GM21528 (cell line): ENCODE data around the gene ZNF554.
"Not testable (repeated sequence)": the region's sequence is repeated elsewhere in the genome, so short reads cannot be mapped to it uniquely, and the experiment has no call there.

Source experiments
- ATAC-seq: cut with Tn5 transposase; IDR thresholded peaks from one replicate; pipeline ENCODE4 v1.9.1; 2021; ENCODE audit warnings: mild to moderate bottlenecking, moderate library complexity; ENCODE audit not compliant: unreplicated experiment, low FRiP score

The ZNF554 gene

DNA sequence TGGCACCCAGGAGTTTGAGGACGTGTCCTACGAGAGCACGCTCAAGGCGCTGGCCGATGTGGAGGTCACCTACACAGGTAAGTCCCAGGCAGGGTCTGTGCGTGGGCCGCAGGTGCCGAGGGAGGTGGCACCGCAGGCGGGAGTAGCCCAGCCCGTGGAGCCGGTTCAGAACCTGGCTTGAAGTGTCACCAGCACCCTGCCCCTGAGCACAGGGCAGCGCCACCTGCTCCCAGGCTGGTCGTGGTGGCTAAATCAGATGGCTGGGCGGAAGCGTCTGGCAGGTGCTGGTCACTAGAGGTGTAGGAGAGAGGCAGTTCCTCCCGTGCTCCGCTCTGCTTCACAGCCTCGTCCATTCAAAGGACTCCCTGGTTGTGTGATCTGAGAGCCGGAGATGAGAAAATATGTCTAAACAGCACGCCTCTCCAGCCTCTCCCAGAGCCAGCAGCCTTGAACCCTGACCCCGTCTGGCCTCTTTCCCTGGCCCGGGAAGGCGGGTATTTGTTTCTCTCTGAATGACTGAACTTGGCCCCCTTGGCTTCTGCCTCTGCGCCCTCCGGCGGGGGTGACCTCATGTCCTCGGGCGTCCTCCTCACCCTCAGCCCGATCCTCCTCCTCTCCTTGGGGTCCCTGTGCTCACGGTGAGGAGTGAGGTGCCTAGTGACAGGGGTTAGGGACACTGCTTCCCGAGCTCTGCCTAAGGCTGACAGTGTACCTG, 29.0 kb upstream of the ZNF554 start:
- no peak for ATAC-seq

DNA sequence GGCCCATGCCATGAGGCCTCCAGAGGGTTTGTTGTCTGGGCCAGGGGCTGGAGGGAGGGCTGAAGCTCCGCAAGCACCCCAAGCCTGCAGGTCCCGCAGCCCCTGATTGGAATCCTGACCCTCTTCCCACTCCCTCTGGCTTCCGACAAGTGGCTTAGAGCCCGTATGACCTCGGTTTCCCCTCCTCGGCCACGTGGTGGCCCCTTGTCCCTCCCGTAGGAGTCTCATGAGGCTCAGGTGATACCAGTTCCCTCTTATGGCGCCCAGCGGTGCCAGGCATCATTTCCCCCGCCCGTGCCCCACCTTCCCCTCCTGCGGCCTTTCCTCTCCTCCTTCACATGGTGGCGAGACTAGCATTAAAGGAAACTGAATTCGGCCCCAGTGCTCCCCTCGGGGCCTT, 28.2 kb upstream of the ZNF554 start:
- ATAC-seq, result no peak

DNA sequence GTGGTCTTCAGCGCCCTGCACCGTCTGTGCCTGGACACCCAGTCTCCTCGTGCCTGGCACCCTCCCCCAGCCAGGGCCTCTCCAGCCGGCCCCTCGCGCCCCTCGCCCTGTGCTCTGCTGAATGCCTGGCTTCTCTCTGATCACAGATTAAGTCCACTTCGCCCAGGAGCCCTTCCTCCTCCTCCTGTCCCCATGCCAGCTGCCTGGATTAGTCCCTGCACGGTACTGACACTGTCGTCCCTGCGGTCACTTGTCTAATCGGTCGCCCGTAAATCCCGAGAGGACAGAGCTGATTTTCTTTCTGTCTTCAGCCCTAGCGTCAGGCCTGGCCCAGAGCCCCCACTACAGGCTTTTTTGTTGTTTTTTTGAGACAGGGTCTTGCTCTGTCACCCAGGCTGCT, 27.8 kb upstream of the ZNF554 start:
- no peak for ATAC-seq

DNA sequence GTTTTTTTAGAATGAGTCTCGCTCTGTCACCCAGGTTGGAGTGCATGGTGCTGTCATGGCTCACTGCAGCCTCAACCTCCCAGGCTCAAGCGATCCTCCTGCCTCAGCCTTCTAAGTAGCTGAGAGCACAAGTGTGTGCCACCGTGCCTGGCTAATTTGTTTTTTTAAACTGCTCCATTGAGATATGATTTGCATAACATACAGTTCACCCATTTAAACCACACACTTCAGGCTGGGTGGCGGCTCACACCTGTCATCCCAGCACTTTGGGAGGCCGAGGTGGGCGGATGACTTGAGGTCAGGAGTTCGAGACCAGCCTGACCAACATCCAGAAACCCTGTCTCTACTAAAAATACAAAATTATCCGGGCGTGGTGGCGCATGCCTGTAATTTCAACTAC, 27.0 kb upstream of the ZNF554 start:
- ATAC-seq, result not testable (repeated sequence)

DNA sequence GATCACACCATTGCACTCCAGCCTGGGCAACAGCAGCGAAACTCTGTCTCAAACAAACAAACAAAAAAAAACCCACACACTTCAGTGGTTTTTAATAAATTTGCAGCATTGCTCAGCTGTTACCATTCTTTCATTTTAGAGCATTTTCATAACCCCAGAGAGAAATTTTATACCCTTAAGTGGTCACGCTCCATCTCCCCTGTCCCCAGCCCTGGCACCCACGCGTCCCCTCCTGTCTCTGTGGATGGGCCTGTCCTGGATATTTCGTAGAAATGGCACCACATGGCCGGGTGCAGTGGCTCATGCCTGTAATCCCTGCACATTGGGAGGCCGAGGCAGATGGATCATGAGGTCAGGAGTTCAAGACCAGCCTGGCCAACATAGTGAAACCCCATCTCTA, 26.5 kb upstream of the ZNF554 start:
- no peak for ATAC-seq

DNA sequence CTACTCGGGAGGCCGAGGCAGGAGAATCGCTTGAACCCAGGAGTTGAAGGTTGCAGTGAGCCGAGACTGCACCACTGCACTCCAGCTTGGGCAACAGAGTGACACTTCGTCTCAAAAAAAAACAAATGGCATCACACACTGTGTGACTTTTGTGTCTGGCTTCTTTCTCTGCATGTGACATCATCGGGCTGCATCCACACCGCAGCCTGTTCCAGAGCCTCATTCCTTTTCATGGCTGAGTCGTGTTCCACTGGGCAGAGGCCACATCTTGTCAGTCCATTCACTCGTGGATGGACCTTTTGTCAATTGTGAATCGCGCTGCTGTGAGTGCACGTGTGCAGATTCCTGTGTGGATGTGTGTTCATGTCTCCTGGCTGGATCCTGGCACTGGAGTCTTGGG, 26.1 kb upstream of the ZNF554 start:
- ATAC-seq, result no peak

DNA sequence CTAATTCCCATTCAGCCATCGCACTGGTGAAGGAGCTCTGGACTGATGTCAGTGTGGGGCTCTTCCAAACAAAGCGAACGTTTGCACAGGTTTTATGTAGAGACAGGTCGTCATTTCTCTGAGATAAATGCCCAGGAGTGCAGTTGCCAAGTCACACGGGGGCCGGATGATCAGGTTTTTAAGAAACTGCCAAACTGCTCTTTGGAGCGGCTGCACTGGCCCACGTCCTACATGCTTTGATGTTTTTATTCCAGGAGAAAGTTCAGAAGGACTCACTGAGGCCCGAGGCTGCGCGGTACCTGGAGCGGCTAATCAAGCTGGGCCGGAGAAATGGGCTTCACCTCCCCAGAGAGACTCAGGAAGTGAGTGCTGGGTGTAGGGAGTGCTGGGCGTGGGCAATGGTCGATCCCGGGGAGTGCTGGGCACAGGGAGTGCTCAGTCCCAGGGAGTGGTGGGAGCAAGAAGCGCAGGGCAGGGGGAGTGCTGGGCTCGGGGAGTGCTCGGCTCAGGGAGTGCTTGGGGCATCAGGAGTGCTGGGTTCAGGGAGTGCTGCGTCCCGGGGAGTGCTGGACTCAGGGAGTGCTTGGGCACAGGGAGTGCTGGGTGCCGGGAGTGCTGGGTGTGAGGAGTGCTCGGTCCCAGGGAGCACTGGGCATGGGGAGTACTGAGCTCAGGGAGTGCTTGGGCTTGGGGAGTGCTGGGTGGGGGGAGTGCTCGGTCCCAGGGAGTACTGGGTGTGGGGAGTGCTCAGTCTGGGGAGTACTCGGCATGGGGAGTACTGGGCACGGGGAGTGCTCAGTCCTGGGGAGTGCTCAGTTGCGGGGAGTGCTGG, 23.6 kb upstream of the ZNF554 start:
- no peak for ATAC-seq

DNA sequence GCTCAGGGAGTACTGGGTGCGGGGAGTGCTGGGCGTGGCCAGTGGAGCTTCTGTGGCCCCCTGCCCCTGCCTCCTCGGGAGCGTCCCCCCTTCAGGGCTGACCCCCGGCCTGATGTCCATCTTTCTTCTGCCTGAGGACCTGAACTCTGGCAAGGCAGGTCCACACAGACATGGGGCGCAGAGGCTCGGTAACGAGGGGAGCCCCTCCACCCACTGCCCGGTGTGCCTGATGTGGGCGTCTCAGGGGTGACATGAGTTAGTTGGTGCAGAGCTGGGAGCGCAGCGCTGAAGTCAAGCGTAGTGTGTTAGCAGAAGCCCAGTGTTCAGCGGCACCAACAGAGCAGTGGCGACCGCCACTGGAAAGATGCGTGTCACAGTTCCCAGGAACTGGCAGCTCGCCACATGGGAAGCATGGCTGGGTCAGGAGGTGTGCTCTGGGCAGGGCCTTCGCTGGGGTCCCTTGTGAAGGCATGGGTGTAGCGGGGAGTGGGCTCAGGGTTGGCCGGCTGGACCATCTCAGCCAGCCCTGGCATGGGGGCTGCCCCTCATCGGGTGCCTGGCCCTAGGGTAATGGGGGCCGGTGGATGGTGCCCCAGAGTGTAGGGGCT, 22.9 kb upstream of the ZNF554 start:
- ATAC-seq, result no peak

DNA sequence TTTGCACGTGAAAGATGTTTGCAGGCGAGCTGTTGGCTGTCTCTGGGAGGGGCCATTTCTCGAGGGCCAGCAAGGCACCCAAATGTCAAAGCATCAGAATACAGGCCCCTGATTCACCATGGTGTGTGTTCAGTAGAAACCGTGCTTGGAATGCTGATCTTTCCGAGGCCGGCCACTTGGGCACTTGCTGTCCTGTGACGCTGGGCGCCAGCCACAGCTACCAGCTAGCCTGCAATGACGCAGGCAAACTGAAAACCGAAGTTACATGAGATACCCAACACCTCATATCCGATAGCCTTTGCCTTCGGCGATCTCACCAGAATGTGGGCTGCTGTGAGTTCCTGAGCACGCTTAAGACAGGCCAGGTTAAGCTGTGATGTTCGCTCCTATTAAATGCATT, 22.4 kb upstream of the ZNF554 start:
- no peak for ATAC-seq

DNA sequence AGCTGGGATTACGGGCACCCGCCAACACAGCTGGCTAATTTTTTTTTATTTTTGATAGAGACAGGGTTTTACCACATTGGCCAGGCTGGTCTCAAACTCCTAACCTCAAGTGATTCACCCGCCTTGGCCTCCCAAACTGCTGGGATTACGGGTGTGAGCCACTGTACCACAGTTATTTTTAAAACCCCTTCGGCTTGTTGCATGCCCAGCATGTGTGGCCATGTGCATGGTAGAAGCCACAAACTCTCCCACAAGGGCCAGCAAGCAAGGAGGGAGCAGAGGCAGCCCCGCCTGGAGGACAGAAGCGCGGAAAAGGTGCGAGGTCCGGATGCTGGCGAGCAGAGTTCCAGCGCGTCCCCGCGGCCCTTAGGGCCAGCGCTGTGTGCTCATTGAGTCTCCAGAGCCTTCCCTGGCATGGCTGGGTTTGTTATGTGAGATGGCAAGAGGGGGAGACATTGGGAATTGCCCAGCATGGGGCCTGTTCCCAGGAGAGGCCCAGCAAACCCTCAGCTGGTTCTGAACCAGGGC, 21.4 kb upstream of the ZNF554 start:
- no peak for ATAC-seq

DNA sequence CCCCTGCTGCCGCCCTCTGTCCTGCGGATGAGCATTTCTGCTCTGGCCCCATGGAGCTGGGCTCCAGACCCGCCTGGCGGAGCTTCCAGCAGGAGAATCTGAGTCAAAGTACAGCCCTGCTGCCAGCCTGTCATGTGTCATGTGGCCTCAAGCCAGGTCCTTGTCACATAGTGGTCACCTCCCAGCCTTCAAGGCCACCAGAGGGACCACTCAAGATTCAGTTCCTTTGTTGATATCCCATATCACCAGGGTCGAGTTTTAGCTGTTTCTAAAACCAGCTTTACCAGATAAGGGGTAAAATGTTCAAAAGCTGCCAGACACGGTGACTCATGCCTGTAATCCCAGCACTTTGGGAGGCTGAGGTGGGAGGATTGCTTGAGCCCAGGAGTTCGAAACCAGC, 20.9 kb upstream of the ZNF554 start:
- no peak for ATAC-seq

DNA sequence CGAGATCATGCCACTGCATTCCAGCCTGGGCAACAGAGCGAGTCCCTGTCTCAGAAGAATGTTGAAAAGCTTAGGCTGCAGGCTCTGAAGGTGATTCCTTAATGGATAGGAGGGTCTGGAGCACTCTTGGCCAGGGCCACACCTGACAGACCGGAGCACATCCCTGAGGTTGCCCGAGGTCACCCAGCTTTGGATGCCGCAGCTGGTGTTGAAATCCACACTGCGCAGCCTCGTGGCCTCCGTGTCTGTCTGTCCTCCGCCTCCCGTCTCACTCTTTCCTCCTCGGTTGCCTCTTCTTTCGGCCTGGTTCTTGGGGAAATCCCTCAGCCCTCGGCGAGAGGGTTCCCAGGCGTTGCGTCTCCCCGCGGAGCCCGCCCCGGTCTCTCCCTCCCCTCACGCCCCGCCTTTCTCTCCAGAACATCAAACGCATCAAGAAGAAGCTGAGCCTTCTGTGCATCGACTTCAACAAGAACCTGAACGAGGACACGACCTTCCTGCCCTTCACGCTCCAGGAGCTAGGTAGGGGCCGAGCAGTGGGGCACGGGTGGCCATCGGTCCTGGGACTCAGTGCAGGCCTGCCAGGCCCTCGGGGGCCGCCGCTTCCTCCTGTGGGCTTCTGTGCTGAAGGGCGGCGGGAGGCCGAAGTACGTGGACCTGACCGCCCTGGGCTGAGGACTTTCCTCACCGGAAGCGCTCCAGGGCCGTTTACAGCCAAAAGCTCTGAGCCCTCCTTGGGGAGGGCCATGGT, 20.2 kb upstream of the ZNF554 start:
- no peak for ATAC-seq

DNA sequence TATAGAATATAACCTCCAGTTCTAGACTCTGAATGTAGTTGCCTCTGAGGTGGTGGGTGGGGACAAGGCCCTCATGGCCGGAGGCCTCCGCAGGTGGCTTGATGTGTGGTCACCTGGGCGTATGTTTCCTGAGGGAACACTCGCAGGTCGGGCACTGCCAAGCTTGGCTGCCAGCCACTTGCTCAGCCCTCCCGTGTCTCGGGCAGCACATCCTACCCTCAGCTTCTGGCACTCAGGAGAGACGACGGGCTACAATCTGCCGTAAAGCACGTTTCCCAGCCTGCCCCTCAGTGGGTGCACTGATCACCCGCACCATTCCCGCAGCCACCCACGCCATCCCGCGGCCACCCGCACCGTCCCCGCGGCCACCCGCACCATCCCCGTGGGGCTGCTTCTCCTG, 19.2 kb upstream of the ZNF554 start:
- ATAC-seq, result no peak

DNA sequence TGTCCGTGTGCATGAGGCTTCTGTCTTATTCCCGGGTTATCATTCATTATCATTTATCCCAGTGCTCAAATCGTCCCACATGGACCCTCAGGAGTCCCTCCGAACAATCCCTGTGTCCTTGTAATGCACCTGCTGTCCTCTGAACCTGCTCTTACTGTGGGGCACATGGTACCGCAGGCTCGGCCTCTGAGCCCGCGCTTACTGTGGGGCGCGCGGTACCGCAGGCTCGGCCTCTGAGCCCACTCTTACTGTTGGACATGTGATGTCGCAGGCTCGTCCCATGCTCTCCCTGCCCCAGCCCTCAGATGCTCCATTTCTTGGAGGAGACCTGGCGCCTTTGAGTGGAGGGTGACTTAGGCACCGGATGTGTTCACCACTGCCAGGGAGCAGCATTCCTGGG, 16.8 kb upstream of the ZNF554 start:
- no peak for ATAC-seq

DNA sequence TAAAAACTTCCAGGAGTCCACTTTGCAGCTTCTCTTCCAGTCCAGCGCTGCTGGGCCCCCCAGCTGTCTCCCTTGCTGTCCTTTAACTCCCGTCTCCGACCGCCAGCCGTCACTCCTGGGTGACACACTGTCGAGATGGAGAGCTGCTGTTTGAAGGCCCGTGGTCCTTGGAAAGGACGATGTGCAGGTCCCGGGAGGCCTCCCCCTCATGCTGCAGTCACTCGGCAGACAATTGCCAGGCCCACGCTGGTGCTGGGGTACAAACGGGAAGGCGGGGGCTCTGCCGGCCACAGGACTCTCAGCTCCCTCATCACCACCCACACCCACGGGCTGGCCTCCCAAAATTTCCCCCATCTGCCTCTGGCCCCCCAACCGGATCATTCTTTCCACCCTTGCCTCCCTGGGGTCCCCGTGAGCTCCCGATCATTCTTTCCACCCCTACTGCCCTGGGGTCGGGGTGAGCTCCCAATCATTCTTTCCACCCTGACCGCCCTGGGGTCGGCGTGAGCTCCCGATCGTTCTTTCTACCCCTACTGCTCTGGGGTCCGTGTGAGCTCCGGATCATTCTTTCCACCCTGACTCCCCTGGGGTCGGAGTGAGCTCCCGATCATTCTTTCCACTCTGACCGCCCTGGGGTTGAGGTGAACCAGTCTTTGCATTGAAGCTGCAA, 16.0 kb upstream of the ZNF554 start:
- ATAC-seq, result no peak

DNA sequence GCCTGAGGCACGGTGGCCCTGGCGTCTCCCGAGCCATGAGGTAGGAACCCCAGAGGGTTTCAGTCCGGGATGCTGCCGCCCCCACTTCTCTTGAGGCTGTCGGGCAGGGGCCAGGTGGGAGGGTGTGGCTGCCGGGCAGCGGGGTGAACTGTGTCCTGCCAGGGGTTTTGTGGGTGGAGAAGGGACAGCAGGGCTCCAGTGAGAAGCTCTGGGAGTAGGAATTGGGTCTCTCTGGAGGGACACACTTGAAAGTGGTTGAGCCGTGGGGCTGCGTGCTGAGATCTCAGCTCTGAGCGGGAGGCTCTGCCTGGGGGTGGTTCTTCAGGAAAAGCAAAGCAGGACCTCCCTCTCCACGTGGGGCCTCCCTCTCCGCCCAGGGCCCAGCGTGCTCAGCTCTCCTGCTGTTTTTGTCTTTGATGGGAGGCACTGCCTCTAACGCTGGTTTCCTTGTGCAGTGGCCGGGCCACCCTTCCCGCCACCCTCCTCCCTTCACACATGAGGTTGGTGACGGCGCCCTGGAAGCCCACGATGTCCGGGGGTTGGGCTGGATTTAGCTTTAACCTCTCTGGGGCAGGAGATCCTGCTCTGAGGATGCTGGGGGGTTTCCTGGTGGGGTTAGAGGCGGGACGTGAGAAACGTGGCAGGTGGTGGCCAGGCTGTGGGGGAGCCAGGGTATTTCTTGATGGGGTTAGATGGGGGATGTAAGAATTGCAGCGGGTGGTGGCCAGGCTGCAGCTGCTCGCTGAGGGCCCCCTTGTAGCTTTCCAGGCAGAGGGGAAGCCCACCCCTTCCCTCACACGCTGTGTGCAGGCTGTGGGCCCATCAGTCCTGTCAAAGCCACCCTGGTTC, 15.3 kb upstream of the ZNF554 start:
- ATAC-seq, result no peak

DNA sequence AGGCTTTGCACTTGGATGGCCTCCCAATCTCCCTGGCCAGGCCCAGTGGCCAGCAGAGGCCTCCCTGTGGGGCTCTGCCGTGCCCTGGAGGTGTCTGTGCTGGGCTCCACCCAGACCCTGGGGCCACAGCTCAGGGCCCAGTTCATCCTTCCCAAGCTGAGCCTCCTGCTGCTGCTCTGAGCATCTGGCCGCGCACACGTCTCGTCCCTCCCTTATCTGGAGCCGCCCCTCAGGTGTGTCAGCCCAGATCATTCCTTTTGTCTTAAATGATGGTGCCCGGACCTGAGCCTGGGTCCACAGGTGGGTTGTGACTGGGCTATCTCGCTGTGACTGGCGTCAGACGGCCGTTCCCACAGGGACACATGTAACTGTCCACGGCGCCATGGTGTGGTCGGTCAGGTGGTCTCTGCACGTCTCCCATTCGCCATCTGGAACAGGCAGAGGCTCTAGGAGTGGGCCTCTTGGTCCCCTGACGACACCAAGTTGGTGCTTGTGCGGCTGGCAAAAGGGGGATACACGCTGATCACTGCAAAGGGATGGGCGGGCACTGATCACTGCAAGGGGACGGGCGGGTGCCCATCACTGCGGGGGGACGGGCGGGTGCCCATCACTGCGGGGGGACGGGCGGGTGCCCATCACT, 14.3 kb upstream of the ZNF554 start:
- no peak for ATAC-seq

DNA sequence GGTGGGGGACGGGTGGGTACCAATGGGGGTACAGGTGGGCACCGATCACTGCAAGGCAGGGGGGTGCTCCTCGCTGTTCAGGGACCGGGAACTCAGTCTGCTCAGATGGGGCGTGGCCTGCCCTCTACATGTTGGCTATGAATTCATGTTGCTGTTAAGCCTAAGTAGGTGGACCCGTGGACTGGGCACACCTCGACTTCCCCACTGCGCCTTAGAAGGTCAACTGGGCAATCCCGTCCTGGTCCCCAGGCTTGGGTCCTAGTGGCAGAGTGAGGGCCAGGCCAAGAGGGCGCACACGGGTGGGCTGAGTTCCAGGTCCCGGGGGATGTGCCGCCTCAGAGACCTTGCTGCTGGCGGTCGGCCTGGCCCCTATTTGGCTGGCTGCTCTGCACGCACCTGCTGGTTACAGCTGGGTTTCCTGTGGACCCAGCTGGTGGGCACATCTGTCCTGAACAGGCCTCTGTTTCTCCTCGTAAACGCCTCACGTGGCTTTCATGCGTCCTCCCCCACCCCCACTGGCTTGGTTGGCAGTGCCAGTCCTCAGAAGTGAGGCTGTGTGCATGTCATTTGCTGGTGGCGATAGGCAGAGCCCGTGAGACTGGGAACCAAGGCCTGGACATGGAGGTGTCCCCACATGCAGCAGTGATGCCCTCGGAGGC, 13.5 kb upstream of the ZNF554 start:
- ATAC-seq, result no peak
